Breast epithelium (tissue), 3 donors: ENCODE measurements around the gene TP63.

Experiments
- POLR2A ChIP-seq: fragments of 450-650 bp; IDR thresholded peaks from one replicate; pipeline ENCODE4 v1.6.1; 2016; ENCODE audit warnings: antibody characterized with exemption, mild to moderate bottlenecking, moderate library complexity
- TF ChIP-seq, protein P1 (sequence below), 3 donors: fragments of 450-650 bp; IDR thresholded peaks; one replicate each; pipeline ENCODE4 v1.5.1; 2016 to 2017; ENCODE audit warnings: antibody characterized with exemption in 3 of 3, mild to moderate bottlenecking in 3 of 3, moderate library complexity in 3 of 3

DNA sequence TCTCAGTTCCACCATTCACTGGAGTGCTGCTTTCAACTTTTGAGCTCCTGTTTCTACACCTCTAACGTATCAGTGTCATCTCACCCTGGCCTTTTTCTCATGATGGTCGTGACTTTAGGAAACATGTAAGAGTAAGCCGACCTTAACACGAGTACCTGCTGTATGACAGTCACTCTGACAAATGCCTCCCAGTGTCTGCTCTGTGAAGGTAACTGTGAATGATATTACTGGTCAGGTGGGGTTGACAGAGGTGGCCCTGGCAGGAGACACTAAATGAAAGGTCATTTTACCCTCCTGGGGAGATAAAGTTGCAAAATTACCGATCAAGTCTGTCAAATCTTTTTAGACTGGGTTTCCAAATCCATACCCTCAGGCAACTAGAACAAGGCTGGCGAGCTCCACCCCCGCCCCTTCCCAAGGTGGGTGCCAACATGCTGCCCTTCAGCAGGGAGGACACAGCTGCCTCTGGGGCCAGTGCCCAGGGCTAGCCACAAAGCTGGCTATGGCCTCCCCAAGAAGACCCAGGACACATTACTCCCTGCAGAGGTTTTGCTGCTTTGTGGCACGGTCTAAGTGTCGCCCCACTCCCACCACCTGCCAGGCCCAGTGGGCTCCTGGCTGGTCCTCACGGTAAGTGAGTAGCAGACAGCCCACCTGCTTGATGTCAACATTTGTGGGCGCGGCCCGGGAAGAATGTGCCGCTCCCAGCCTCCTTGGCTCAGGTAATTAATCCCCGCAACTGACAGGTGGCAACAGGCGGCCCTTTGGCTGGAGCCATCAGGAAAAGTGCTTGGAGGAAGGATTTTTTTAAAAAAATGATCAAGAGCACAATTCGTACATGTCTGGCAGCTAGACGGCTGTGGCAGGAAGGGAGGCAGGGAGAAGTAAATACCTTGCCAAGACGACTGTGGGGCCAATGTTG is 211.8 kb downstream of the TP63 start:
- TF ChIP-seq, protein P1, sequence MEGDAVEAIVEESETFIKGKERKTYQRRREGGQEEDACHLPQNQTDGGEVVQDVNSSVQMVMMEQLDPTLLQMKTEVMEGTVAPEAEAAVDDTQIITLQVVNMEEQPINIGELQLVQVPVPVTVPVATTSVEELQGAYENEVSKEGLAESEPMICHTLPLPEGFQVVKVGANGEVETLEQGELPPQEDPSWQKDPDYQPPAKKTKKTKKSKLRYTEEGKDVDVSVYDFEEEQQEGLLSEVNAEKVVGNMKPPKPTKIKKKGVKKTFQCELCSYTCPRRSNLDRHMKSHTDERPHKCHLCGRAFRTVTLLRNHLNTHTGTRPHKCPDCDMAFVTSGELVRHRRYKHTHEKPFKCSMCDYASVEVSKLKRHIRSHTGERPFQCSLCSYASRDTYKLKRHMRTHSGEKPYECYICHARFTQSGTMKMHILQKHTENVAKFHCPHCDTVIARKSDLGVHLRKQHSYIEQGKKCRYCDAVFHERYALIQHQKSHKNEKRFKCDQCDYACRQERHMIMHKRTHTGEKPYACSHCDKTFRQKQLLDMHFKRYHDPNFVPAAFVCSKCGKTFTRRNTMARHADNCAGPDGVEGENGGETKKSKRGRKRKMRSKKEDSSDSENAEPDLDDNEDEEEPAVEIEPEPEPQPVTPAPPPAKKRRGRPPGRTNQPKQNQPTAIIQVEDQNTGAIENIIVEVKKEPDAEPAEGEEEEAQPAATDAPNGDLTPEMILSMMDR (IDR thresholded peaks at IDR 0.05) = no peak
- TF ChIP-seq POLR2A = no peak
